NT2/D1 (cell line): ENCODE data around the gene KHDRBS2.

Experiments
- YY1 ChIP-seq: IDR thresholded peaks from 2 replicates; pipeline ENCODE4 v1.6.1; 2011; ENCODE audit not compliant: insufficient read length, insufficient read depth
- ZNF274 ChIP-seq: IDR thresholded peaks from 2 replicates; pipeline ENCODE4 v1.6.1; 2011; ENCODE audit warnings: mild to moderate bottlenecking, low read depth, low read length

GRCh38 chr6:62150048-62150663 lies 135.9 kb downstream of the KHDRBS2 start:
- TF ChIP-seq ZNF274 (no peak), YY1 (no peak)
